KOPT-K1 (cell line): Measurements from ENCODE around the gene SGCG.
"Not testable (repeated sequence)": the region's sequence is repeated elsewhere in the genome, so short reads cannot be mapped to it uniquely, and the experiment has no call there.

ENCODE experiments used
- H3K27ac ChIP-seq: fragments of 200-600 bp; sonication (generic); 2 replicates; pipeline ENCODE4 v1.5.1; 2016; ENCODE audit warnings: antibody characterized with exemption, mild to moderate bottlenecking, low read depth, low read length; ENCODE audit not compliant: poor library complexity, severe bottlenecking
- H3K36me3 ChIP-seq: fragments of 200-600 bp; sonication (generic); 2 replicates; pipeline ENCODE4 v1.5.1; 2017; ENCODE audit warnings: antibody characterized with exemption, mild to moderate bottlenecking, low read length, moderate library complexity; ENCODE audit not compliant: insufficient read depth
- H3K9me3 ChIP-seq: fragments of 200-600 bp; sonication (generic); 2 replicates; pipeline ENCODE4 v1.5.1; 2017; ENCODE audit warnings: antibody characterized with exemption, low read length, mild to moderate bottlenecking; ENCODE audit not compliant: insufficient read depth, poor library complexity, severe bottlenecking

The SGCG gene, protein sequence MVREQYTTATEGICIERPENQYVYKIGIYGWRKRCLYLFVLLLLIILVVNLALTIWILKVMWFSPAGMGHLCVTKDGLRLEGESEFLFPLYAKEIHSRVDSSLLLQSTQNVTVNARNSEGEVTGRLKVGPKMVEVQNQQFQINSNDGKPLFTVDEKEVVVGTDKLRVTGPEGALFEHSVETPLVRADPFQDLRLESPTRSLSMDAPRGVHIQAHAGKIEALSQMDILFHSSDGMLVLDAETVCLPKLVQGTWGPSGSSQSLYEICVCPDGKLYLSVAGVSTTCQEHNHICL

DNA sequence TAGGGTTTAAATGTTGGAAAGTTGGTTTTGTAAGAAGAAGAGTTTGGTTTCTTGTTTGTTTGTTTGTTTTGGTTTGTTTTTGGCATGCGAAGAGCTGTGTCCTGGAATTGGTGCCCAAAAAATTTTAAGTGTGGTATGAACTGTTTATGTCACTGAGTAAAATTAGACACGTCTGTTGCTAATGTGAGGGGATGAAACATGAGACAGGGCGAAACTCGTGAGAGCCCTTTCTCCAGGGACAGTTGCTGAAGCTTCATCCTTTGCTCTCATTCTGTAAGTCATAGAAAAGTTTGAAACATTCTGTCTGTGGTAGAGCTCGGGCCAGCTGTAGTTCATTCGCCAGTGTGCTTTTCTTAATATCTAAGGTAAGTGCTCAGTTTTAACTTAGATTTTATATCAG is at the start of gene SGCG:
SGCG (plus strand) TSS at position 269 of the 400 bp plus-strand sequence. CDS start 22,716 bp downstream, outside the sequence.
- Histone ChIP-seq H3K27ac (no peak within 1 kb of the TSS), H3K9me3 (no peaks in the 10 kb centered on the region), H3K36me3 (no peaks in the 10 kb centered on the region)

DNA sequence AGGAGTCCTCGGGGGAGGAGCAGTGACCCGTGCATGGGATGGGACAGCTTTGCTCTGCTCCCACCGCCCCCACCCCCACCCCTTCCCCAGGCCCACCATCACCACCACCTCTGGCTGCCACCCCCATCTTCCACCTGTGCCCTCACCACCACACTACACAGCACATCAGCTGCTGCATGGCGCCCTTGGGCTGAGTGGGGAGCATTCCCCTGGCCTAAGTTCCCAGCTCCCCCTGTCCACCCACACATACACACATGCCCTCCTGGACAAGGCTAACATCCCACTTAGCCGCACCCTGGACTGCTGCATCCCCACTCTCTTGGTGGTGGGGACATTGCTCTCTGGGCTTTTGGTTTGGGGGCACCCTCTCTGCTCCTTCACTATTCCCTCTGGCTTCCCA is 46.2 kb upstream of the SGCG start:
- Histone ChIP-seq H3K9me3 (no peaks in the 10 kb centered on the region), H3K36me3 (no peaks in the 10 kb centered on the region), H3K27ac (no peak overlapping the region)

DNA sequence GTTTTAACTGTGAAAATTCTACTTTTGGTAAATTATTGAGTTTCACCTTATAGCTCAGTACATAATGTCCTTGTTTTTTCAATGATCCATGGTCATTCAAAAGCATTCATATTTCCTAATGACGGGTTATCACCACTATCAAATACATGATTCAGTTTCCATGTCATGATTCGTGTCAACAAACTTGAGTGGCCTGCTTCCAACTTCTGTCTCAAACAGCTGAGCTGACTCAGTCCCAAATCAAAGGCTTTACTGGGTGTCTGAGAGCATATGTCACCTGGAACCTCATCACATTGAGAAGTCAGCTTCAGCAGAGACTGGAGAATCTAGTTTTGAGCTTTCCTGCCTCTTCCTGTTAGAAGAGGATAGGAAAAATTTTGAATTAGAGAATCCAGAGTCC is 40.3 kb upstream of the SGCG start:
- Histone ChIP-seq H3K9me3 (no peaks in the 10 kb centered on the region), H3K36me3 (no peaks in the 10 kb centered on the region), H3K27ac (no peak overlapping the region)

DNA sequence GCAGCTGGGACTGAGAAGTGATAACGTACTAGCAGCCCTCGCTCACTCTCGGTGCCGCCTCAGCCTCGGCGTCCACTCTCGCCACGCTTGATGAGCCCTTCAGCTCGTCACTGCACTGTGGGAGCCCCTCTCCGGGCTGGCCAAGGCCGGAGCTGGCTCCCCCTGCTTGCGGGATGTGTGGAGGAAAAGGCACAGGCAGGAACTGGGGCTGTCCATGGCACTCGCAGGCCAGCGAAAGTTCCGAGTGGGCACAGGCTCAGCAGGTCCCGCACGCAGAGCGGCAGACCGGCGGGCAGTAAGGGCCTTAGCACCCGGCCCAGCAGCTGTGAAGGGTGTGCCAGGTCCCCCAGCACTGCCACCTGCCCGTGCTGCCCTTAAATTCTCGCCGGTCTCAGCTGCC is 38.8 kb upstream of the SGCG start:
- Histone ChIP-seq H3K36me3 (no peaks in the 10 kb centered on the region), H3K27ac (no peak overlapping the region), H3K9me3 (no peaks in the 10 kb centered on the region)

DNA sequence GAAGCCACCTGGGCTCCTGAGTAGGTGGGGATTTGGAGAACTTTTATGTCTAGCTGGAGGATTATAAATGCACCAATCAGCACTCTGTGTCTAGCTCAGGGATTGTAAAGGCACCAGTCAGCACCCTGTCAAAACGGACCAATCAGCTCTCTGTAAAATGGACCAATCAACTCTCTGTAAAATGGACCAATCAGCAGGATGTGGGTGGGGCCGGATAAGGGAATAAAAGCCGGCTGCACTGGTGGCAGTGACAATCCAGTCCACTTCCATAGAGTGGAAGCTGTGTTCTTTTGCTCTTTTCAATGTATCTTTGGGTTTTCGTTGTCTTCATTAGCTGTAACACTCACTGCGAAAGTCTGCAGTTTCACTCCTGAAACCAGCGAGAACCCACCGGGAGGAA is 38.2 kb upstream of the SGCG start:
- not testable (repeated sequence) for H3K9me3 ChIP-seq, H3K36me3 ChIP-seq, H3K27ac ChIP-seq

DNA sequence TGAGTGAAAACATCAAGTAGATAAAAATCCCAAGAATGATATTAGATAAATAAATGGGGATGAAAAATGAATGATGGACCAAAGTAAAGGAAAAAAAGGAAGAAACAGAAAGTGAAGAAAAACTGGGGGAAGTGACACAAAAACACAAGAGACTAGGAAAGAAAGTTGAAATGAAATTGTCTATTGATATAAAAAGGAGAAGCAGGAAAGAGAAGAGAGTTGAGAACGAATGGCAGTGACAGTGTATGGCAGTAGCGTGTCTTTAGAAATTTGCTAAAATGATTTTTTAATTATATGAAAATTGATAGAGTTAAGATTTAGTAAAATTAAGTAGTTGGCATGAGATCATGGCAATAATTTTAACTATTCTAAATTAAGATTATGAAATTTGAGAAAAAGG is 36.3 kb upstream of the SGCG start:
- no peaks in the 10 kb centered on the region for H3K9me3 ChIP-seq
- H3K36me3 ChIP-seq: no peaks in the 10 kb centered on the region
- H3K27ac ChIP-seq: no peak overlapping the region

DNA sequence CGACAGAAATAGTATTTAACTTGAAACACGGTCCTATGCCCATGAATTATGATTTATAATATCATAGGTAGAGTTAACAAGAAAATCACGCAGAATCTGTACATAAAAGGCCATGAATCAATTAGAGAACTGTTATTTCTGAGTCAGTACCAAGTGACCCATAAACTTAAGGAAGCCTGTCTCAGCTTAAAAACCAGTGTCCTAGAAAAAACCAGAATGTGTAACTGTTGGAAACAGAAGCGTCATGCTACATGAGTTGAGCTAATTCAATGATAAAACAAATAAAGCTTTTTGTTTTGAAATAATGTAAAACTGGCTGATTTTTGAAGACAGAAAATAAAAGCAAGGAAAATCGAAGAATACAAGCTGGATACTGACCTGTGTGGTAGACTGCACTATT is 34.8 kb upstream of the SGCG start:
- Histone ChIP-seq H3K36me3 (no peaks in the 10 kb centered on the region), H3K9me3 (no peaks in the 10 kb centered on the region), H3K27ac (no peak overlapping the region)

DNA sequence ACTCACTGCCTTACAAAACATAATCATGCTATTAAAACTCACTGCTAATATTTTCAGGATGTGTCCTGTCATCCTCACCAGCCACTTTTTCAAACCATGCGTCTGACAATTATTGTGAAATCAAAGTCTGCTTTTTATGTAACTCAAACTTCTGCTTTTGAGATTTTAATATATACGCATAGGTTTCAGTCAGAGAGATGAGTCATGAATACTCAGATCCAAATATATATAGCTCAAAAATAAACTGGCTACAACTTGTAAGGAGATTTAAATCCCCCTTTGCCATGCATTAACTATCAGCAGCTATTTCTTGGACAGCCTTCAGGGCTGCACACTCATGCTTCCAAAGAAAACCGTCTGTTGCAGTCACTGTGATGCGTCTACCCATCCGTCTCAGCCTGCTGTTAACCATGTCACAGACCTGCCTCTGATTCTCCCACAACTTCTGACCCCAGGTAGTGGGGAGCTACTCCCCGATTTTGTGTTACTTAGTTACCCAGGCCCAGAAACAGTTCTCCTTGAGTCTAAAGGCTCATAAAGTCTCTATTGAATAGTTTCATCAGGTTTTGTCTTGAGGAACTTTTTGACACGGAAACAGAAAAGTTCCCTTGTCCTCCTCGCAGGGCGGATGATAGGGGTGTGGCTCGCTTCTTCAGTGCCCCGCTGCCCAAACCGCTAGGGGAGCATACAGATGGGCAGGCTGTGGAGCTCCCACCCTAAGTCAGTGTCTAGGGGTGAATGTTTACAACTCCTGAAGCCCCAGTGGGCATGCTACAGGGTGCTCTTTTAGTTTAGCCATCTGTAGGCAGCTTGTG is 33.8 kb upstream of the SGCG start:
- no peaks in the 10 kb centered on the region for H3K36me3 ChIP-seq
- H3K9me3 ChIP-seq: no peaks in the 10 kb centered on the region

DNA sequence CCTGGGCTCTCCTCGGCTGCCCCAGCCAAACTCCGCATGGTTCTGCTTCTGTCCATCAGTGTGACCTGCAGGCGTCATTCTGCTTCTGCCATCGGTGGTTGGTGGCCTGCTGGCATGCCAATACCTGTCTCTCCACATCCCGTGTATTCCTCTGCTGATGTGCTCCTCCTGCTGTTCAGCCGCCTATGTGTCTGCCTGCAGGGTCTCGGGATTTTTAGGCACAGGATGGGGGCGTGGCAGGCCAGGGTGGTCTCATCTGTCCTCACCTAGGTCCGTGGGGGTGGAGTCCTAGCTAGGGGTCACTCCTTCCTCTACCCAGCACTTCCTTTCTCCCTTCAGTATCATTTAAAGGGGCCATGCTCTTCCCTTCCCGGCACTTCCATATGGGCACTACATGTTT is 33.0 kb upstream of the SGCG start:
- Histone ChIP-seq H3K36me3 (no peaks in the 10 kb centered on the region), H3K27ac (no peak overlapping the region), H3K9me3 (no peaks in the 10 kb centered on the region)

More for the DNA sequence above, 33.8 kb upstream of the SGCG start:
- no peak overlapping the region for H3K27ac ChIP-seq

DNA sequence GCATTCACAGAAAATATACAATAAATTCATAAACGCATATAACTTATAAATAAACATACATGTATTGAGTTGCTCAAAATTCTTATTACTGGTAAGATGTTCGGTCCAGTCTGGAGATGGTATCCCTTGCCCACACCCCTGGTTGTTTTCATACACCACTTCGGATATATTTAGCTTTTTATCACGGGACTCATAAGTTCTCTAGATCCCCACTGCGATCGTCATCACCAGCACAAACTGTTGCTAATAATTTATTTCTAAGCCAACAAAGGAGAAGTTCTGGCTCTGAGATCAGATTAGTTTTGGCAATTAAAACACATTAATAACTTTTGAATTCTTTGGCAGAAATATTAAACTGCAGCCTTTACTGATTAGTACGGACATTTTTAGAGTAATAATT is 23.0 kb upstream of the SGCG start:
- Histone ChIP-seq H3K36me3 (no peaks in the 10 kb centered on the region), H3K27ac (no peak overlapping the region), H3K9me3 (no peaks in the 10 kb centered on the region)

DNA sequence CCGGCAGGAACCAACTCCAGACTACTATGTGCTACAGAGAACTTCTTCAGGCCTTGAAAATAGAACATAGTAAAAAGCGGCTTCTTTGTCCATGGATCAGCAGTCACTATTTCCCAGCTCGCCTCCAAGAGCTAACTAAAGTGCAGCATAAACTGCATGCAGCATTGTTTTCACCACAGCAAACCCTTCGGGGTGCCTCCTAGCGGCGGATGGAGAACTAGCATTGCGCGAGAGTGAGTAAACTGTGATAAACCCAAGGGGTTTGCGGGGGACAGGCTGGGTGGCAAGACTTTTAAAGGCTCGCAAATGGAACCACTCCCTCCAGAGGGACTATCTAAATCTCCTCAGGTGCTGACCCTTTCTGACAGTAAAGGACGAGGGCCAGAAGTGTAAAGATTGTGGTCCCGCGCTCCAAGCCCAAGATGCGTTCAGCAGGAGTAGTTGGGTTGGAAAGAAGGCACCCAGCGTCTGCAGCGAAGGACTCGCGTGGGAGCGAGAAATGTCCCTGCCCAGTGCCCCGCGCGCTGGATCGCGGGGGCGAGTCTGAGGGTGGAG is 21.5 kb upstream of the SGCG start:
- Histone ChIP-seq H3K36me3 (no peaks in the 10 kb centered on the region), H3K9me3 (no peaks in the 10 kb centered on the region), H3K27ac (no peak overlapping the region)

DNA sequence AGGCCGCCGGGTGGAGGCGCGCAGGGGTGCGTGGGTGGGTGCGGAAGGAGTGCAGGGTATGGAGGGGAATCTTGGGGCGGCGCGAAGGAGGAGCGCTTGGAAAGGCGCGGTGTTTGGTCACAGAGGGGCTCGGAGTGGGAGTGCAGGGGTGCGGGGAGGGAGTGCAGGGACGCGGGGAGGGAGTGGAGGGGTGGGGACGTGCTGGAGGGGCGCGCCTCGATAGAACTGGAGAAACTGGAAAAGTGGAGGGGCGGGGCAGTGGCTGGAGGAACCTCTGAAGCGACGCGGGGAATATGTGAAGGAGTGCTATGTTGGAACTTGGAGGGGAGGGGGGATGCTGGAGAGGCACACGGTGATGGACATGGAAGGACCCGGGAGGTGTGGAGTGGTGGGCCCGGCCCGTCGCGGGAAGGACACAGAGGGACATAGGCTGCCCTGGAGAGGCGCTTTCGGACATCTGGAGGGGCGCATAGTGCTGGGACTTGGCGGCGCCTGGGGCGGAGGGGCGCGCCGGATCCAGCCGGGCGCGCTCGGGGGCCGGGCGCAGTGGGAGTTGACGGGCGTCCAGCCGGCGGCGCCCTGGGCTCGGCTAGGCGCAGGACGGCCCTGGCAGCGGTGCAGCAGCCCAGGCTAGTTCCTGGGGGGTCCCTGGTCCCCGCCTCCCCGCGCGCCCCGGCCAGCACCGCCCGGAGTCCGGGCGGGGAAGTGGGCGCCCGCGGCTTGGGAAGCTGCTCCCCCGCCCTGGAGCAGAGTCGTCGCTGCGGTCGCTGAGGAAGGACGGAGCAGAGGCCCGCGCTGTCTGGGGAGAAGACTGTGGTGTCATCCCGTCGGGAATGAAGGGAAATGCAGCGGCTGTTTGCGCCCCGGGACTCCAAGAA is 20.8 kb upstream of the SGCG start:
- no peaks in the 10 kb centered on the region for H3K9me3 ChIP-seq
- H3K27ac ChIP-seq: no peak overlapping the region
- H3K36me3 ChIP-seq: no peaks in the 10 kb centered on the region

DNA sequence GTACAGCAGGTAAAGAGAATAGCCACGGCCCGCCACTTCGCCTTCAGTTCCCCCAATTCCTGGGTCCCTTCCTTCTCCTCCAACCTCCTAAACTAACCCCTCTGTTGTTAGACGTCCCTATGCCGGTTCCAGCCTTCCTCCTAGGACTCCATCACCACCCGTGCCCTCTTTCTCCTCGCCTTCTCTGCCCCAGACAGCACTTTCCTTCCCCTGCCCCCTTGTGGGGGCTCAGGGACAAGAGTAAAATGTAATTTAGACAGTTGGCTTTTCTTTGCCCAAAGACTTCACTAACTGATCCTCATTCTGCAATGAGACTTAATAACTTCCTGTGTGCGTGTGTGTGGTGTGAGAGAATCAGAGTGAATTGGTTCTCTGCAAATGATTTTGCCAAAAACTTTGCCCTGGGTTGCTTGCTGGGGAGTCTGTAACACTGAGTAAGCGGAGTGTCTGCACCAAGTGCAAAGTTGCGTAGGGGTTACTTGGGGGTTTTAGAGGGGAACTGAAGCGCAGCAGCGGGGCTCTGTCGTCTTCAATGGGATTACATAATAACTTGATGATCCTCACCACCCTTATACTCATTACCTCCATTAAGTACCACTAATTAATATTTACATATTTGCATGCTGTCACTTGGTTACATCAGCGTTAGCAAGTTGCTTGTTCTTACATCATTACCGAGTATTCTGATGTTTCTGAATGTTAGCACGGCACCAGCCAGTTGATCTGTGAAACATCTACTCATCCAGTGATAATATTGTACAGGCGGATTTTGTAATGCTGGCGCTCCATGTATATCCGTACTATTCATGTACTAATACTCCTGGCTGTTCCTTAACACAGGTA is 19.9 kb upstream of the SGCG start:
- no peak overlapping the region for H3K27ac ChIP-seq
- no peaks in the 10 kb centered on the region for H3K9me3 ChIP-seq
- no peaks in the 10 kb centered on the region for H3K36me3 ChIP-seq

DNA sequence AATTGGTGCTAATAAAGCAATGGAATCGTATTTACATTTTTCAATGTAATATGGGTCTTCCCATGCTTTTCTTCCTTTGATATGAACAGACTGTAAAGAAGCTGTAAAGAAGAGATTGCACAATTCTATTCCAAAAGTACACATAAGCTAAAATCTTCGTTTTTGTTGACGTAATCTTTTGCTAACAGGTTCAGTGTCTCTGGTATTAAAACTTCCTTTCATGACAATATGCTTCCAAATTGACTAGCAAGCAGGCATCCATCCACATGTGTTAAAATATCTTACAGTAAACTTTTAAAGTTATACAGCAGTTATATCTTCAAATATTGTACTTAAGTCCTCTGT is 19.3 kb upstream of the SGCG start:
- Histone ChIP-seq H3K27ac (no peak overlapping the region), H3K9me3 (no peaks in the 10 kb centered on the region), H3K36me3 (no peaks in the 10 kb centered on the region)
